Fibroblast of pulmonary artery (primary cell): ENCODE measurements around the gene NFIA.

Experiments
- DNase-seq: peaks from one replicate; pipeline ENCODE4 v3.0.0-alpha.2; 2010; ENCODE audit warnings: low read depth
- H3K4me3 ChIP-seq: replicated peaks from 2 replicates; pipeline ENCODE4 v1.5.1; 2011; ENCODE audit warnings: low read depth, mild to moderate bottlenecking, control low read depth, low read length, moderate library complexity
- TF ChIP-seq, protein P1 (sequence below): IDR thresholded peaks from 2 replicates; pipeline ENCODE4 v1.5.1; 2011; ENCODE audit warnings: mild to moderate bottlenecking, control low read depth, low read length, inconsistent platforms; ENCODE audit errors: missing control alignments

NFIA gene

DNA sequence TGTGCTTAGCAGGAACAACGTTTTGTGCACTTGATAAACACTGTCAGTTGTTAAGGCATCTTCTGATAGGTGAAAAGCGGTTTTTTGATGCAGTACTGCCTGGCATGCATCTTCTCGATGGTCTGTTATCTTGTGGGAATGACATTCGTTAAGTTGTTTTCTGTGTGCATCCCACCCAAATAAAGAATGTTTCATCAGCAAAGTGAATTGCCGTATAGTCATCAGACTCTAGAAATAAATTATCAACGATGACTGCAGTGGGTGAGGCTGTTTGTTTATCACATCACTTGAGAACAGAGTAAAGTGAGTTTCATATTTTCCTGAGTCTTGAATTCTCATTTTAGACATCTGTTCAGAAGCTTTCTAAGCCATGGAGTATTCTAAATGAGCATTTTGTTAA lies 34.1 kb downstream of the NFIA start:
- TF ChIP-seq, protein P1, sequence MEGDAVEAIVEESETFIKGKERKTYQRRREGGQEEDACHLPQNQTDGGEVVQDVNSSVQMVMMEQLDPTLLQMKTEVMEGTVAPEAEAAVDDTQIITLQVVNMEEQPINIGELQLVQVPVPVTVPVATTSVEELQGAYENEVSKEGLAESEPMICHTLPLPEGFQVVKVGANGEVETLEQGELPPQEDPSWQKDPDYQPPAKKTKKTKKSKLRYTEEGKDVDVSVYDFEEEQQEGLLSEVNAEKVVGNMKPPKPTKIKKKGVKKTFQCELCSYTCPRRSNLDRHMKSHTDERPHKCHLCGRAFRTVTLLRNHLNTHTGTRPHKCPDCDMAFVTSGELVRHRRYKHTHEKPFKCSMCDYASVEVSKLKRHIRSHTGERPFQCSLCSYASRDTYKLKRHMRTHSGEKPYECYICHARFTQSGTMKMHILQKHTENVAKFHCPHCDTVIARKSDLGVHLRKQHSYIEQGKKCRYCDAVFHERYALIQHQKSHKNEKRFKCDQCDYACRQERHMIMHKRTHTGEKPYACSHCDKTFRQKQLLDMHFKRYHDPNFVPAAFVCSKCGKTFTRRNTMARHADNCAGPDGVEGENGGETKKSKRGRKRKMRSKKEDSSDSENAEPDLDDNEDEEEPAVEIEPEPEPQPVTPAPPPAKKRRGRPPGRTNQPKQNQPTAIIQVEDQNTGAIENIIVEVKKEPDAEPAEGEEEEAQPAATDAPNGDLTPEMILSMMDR, result no peak
- H3K4me3 ChIP-seq, result no peak overlapping the region
- DNase-seq, result no peak

DNA sequence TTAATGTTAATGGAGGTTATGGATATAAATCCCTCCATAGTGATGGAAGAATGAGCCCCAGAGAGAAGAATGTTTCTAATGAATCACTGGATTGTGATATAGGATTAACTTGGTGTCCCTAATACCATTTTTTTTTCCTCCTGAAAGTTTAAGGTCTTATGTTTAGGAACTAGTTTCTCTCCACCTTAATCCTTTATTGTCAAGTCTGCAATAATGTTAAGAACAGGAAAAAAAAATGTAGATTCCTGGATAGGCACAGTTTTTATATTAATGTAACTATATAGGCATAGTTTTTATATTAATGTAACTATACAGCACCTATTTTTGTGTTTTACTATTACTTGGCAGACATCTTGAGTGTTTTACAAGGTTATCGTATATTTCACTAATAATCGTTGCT lies 34.9 kb downstream of the NFIA start:
- no peak overlapping the region for H3K4me3 ChIP-seq
- TF ChIP-seq, protein P1, result no peak
- DNase-seq, result no peak

DNA sequence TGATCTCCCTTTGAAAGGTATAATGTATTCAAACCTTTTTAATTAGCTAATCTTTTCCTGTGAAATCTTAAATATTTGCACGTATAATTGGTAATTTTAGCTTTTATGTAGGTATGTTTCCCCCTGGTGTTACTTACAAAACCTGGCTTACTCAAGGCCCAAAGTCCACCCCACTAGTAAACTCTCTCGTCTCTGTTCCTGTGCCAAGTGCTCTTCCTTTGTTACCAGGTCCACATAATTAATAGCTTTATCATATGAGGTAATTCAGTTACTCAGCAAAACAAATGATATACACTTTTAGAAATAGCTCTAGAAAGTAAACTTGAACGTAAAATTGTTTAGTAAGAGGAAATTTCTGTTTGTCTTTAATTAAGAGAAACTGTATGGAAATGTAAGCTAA lies 36.7 kb downstream of the NFIA start:
- DNase-seq, result no peak
- TF ChIP-seq, protein P1, result no peak
- H3K4me3 ChIP-seq, result no peak overlapping the region

DNA sequence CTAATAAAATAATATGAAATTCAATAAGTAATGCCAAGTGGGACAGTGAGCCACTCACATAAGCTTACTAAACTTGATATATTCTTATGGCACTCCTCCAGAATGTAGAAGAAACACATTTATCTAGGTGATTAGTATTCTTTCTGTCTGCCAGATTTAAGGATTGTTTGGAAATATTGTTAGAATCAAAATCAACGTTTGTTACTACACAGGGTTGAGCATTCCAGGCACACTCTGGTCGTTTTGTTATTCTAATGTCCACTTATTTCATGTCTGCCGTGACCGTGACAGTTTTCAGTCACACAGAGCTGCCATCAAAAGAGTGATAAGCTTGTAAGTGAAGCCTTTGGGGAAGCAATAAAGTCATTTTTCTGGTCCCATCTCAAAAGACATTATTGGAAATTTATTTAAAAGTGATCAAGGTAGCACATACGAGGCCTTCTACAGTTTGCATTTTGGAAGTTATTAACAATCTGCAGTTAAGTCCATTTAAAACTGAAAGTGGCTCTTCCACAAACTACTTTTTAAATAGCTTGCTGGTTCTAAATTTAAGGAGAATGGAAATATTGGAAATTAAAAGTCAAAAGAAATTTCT lies 38.0 kb downstream of the NFIA start:
- DNase-seq, result no peak
- peak overlapping the region; percentile 37 for H3K4me3 ChIP-seq
- TF ChIP-seq, protein P1, result no peak

DNA sequence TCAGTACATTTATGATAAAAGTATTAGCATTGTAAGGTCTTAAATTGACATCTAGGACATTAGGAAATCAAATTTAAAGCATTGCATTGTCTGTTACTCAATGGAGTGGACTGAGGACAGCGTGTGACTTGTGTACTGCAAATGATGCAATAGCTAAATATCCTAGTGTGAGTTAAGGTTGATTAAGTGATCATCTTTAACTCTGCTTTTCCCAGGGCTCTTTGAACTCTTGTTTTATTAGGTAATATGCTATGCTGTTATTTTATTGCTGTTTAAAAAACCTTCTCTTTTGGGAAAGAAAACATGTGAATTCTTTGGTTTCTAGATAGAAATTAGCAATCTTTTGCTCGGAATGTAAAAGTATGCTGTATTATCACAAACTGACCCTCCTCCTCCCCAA lies 38.6 kb downstream of the NFIA start:
- DNase-seq, result peak; percentile 69
- TF ChIP-seq, protein P1, result no peak
- H3K4me3 ChIP-seq, result peak overlapping the region; percentile 37

DNA sequence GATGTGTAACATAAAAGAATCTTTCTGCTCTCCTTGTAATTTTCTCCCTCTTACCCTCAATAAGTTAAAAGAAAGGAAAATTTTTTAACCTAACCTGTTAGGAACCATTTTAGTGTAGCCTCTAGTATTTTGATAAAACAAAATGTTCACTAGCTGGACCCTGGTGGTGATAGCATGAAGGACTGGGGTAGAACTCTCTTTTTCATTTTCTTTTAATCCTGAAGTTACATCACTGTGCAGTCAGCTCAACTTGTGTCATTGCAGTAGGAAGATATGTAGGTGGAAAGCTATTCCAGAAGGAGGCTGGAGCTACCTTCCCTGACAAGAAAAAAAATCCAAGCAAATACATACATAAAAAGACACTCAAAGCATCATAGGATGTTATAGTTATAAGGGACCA lies 39.3 kb downstream of the NFIA start:
- TF ChIP-seq, protein P1, result no peak
- peak; percentile 52 for DNase-seq

DNA sequence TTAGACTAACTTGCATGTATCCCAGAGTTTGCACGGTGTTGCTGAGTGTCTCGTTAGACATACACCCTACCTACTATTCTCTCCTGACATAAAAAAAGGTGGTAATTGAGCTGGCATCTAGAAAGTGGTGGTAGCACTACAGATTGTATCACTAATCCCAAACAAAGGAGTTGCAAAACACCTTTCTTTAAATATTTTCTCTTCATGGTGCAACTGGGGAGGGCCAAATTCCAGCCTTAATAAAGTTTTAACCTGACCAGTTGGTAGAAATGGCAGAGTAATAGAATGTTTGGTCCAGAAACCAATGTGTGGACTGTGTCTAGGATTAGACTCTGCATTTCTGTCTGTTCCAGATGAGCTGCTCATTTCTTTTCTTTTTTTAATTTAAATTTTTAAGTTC lies 40.0 kb downstream of the NFIA start:
- no peak overlapping the region for H3K4me3 ChIP-seq
- no peak for DNase-seq
- TF ChIP-seq, protein P1, result no peak

More for the DNA sequence above, 39.3 kb downstream of the NFIA start:
- H3K4me3 ChIP-seq, result no peak overlapping the region
